Heart left ventricle (tissue), 16 donors: ENCODE data around the gene CCL21. TPM values are rescaled to one million over a fixed set of nuclear protein-coding genes. Genes with fewer than 3 reads are reported as not detected.
"Not testable (repeated sequence)": the region's sequence is repeated elsewhere in the genome, so short reads cannot be mapped to it uniquely, and the experiment has no call there.

Experiments used
- ATAC-seq, 4 donors: fragments of 200-7000 bp; cut with Tn5 transposase; one replicate each; pipeline ENCODE4 v1.9.1; 2020 to 2022; ENCODE audit warnings: moderate library complexity in 4 of 4, mild to moderate bottlenecking in 3 of 4, moderate number of reproducible peaks in 1 of 4
- DNase-seq, 5 donors: peaks; one replicate each; pipeline ENCODE4 v3.0.0-alpha.2; 2020
- H3K27ac ChIP-seq, 12 donors: fragments of 200-600 bp; sonication (generic) in 4 of 12; one replicate each; pipeline versions ENCODE4 v1.5.0 to v1.8.0; 2016 to 2022; ENCODE audit warnings: mild to moderate bottlenecking in 2 of 12
- H3K27me3 ChIP-seq, 9 donors: fragments of 200-600 bp; sonication (generic) in 2 of 9; one replicate each; pipeline versions ENCODE4 v1.5.1 to v1.8.0; 2016 to 2022; ENCODE audit warnings: mild to moderate bottlenecking in 3 of 9
- H3K36me3 ChIP-seq, 9 donors: fragments of 200-600 bp; sonication (generic) in 2 of 9; one replicate each; pipeline versions ENCODE4 v1.5.0 to v1.8.0; 2018 to 2022; ENCODE audit warnings: mild to moderate bottlenecking in 2 of 9
- H3K4me1 ChIP-seq, 12 donors: fragments of 200-600 bp; sonication (generic) in 4 of 12; one replicate each; pipeline versions ENCODE4 v1.5.0 to v1.8.0; 2016 to 2022; ENCODE audit warnings: mild to moderate bottlenecking in 3 of 12
- H3K4me3 ChIP-seq, 12 donors: fragments of 200-600 bp; sonication (generic) in 4 of 12; one replicate each; pipeline versions ENCODE4 v1.5.0 to v1.8.0; 2017 to 2022; ENCODE audit warnings: mild to moderate bottlenecking in 9 of 12, moderate library complexity in 4 of 12
- H3K9me3 ChIP-seq, 12 donors: fragments of 200-600 bp; sonication (generic) in 4 of 12; one replicate each; pipeline versions ENCODE4 v1.5.0 to v1.8.0; 2016 to 2022; ENCODE audit warnings: mild to moderate bottlenecking in 1 of 12
- POLR2A ChIP-seq, 2 donors: fragments of 450-650 bp; IDR thresholded peaks; one replicate each; pipeline ENCODE4 v1.6.1; 2017; ENCODE audit warnings: antibody characterized with exemption in 2 of 2, mild to moderate bottlenecking in 2 of 2, moderate library complexity in 2 of 2
- WGBS, 4 donors: extraction: QIAGEN DNeasy Blood & Tissue Kit in 2 of 4; methylation state at CpG; one replicate each; pipeline versions ENCODE4 v1.1.5 to v1.1.7; 2013 to 2018; 5-methylcytosine and 5-hydroxymethylcytosine counted together
- intact Hi-C, 10 donors: fragments of 100-400 bp; cut with DNase I; formaldehyde crosslinking; loops; one replicate each; pipeline versions ENCODE4 v1.11.1 to v1.14.2; 2022
- polyA plus RNA-seq, 2 donors: library from polyadenylated mRNA; stranded (reverse); fragments of 200-250 nt; gene quantifications; one replicate each; pipeline ENCODE4 v1.2.3, GENCODE V29; 2013
- total RNA-seq, 9 donors: library from RNA; depleted of rRNA in 2 of 9; stranded (reverse); fragments of >200 nt in 2 of 9; fragmentation: NEBNext Ultra II Directional in 3 of 9; extraction: Animal tissue kit (Norgen Biotek cat#: 25700) in 3 of 9; gene quantifications; one replicate each; pipeline versions ENCODE4 v1.1.0 to v1.2.4, GENCODE V29; 2016 to 2023
- TF ChIP-seq, protein P1 (sequence below), 12 donors: fragments of 200-600 bp; sonication (generic) in 4 of 12; IDR thresholded peaks; one replicate each; pipeline versions ENCODE4 v1.5.0 to v1.8.0; 2018 to 2022; ENCODE audit warnings: antibody characterized with exemption in 12 of 12, mild to moderate bottlenecking in 5 of 12
- donor health status: ischemic (EF 13 %, LVEDD 7.1; RV severe dilation, severe dysfunction).
- donor health status: healthy with polysubstance abuse.
- donor health status: DM: no; HTN: yes; CAD: no.
- donor health status: DM: no; HTN: no; CAD: no.
- donor health status: ischemic (EF 25% LVEDD 6.9; RV normal size, moderate dysfunction).
- donor health status: ischemic (EF 25% LVEDD 5.7; RV mildly dilated, moderate dysfunction).
- donor health status: healthy.
- donor health status: DM: yes; HTN: yes; CAD: no.
- donor health status: ischemic (EF 35%, LVEDD 5.7; RV mildly dilated, moderate dysfunction).
- donor health status: nonischemic (EF 11% LVEDD 7.7; RV severe dilation, severe dysfunction).
- donor health status: DM: yes; HTN: yes; CAD: no.
- donor health status: PGD.
- donor health status: ischemic (EF 29% LVEDD 5.4; RV normal size, mild dysfunction).
- donor health status: nonischemic (EF 23%, LVEDD 6.1; RV moderate dilation, normal function).

The CCL21 gene
- total and polyA plus RNA-seq, 11 donors, result 1.3 to 156 (median 16.6) TPM

- Histone ChIP-seq H3K4me1 (peaks cover 0 to 13% (median 0%) of the 10 kb centered on the region in 12 donors), H3K36me3 (no peaks in the 10 kb centered on the region), H3K4me3 (no peak overlapping the region), H3K27me3 (no peaks in the 10 kb centered on the region), H3K9me3 (peaks cover 0 to 5% (median 0%) of the 10 kb centered on the region in 12 donors), H3K27ac (peak overlapping the region in 1 of 12 donors; percentile 2)
- intact Hi-C loops, result no loop called here
- peak in 2 of 5 donors; percentile 32 to 65 for DNase-seq
- no peak for TF ChIP-seq POLR2A (IDR thresholded peaks at IDR 0.05)
- peak in 3 of 4 donors; percentile 80 to 97 (median 84) for ATAC-seq
- WGBS, 4 donors, result 73 to 88% (median 75%) methylated on average over 2 of the region's 2 CpGs
Measured at GRCh38 chr9:34744295-34745221, 34.6 kb upstream of the CCL21 start.

- H3K27me3 ChIP-seq, result no peaks in the 10 kb centered on the region
- peaks cover 0 to 13% (median 0%) of the 10 kb centered on the region in 12 donors for H3K4me1 ChIP-seq
- no peaks in the 10 kb centered on the region for H3K36me3 ChIP-seq
- DNase-seq (no peak), ATAC-seq (no peak)
- intact Hi-C loops, result no loop called here
- no peak overlapping the region for H3K27ac ChIP-seq
- WGBS, 4 donors, result 89 to 99% (median 94%) methylated on average over 2 of the region's 2 CpGs
- TF ChIP-seq, protein P1, sequence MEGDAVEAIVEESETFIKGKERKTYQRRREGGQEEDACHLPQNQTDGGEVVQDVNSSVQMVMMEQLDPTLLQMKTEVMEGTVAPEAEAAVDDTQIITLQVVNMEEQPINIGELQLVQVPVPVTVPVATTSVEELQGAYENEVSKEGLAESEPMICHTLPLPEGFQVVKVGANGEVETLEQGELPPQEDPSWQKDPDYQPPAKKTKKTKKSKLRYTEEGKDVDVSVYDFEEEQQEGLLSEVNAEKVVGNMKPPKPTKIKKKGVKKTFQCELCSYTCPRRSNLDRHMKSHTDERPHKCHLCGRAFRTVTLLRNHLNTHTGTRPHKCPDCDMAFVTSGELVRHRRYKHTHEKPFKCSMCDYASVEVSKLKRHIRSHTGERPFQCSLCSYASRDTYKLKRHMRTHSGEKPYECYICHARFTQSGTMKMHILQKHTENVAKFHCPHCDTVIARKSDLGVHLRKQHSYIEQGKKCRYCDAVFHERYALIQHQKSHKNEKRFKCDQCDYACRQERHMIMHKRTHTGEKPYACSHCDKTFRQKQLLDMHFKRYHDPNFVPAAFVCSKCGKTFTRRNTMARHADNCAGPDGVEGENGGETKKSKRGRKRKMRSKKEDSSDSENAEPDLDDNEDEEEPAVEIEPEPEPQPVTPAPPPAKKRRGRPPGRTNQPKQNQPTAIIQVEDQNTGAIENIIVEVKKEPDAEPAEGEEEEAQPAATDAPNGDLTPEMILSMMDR (IDR thresholded peaks at IDR 0.05), result no peak
- no peak for TF ChIP-seq POLR2A (IDR thresholded peaks at IDR 0.05)
- H3K4me3 ChIP-seq, result no peak overlapping the region
- H3K9me3 ChIP-seq, result peaks cover 0 to 4% (median 0%) of the 10 kb centered on the region in 12 donors
Measured at GRCh38 chr9:34742710-34743109, 32.8 kb upstream of the CCL21 start.

GRCh38 chr9:34741628-34742027 is 31.7 kb upstream of the CCL21 start:
- H3K9me3 ChIP-seq, result no peaks in the 10 kb centered on the region
- H3K4me1 ChIP-seq, result peaks cover 0 to 13% (median 0%) of the 10 kb centered on the region in 12 donors
- H3K36me3 ChIP-seq, result no peaks in the 10 kb centered on the region
- 76 to 78% (median 76%) methylated on average over 6 of the region's 6 CpGs for WGBS, 4 donors
- intact Hi-C loops, result no loop called here
- no peak for ATAC-seq
- TF ChIP-seq, protein P1 (IDR thresholded peaks at IDR 0.05), result no peak
- no peak for TF ChIP-seq POLR2A (IDR thresholded peaks at IDR 0.05)
- DNase-seq, result no peak
- no peak overlapping the region for H3K27ac ChIP-seq
- H3K4me3 ChIP-seq, result no peak overlapping the region
- H3K27me3 ChIP-seq, result no peaks in the 10 kb centered on the region

GRCh38 chr9:34740176-34740575 is 30.2 kb upstream of the CCL21 start:
- H3K36me3 ChIP-seq, H3K27ac ChIP-seq, intact Hi-C loops, ATAC-seq, H3K4me3 ChIP-seq, H3K27me3 ChIP-seq, H3K9me3 ChIP-seq: not testable (repeated sequence)
- 97 to 98% (median 97%) methylated on average over 7 to 27 of the region's 27 CpGs for WGBS, 4 donors
- peaks cover 0 to 11% (median 0%) of the 10 kb centered on the region in 12 donors for H3K4me1 ChIP-seq
- peak in 1 of 5 donors; percentile 28 for DNase-seq

GRCh38 chr9:34737677-34738260 is 27.8 kb upstream of the CCL21 start:
- intact Hi-C loops, result loop anchor here in 1 of 10 donors (10.0 kb wide), 1 partner anchor 57 kb away; no protein-coding TSS in a partner anchor
- no peak overlapping the region for H3K27ac ChIP-seq
- H3K4me3 ChIP-seq, result no peak overlapping the region
- H3K4me1 ChIP-seq, result peaks cover 0 to 4% (median 0%) of the 10 kb centered on the region in 12 donors
- no peaks in the 10 kb centered on the region for H3K27me3 ChIP-seq
- 30 to 52% (median 35%) methylated on average over 6 of the region's 6 CpGs for WGBS, 4 donors
- no peaks in the 10 kb centered on the region for H3K36me3 ChIP-seq
- no peak for TF ChIP-seq POLR2A (IDR thresholded peaks at IDR 0.05)
- TF ChIP-seq, protein P1 (IDR thresholded peaks at IDR 0.05), result no peak
- ATAC-seq (no peak), DNase-seq (no peak)
- no peaks in the 10 kb centered on the region for H3K9me3 ChIP-seq
